Activated CD8-positive, alpha-beta T cell treated with anti-CD3 and anti-CD28 coated beads for 36 hours (primary cell): ENCODE results near the gene MTIF3. TPM values are rescaled to one million over a fixed set of nuclear protein-coding genes. Genes with fewer than 3 reads are reported as not detected.

Source experiments
- ATAC-seq: fragments of 200-7000 bp; cut with Tn5 transposase; one replicate; pipeline ENCODE4 v1.10.0; 2021; ENCODE audit warnings: mild to moderate bottlenecking, moderate library complexity
- CTCF ChIA-PET: fragments of 350-600 bp; sonication (Branson Sonifier 250); formaldehyde crosslinking; loops from one replicate; lab custom pipeline; 2021; ENCODE audit warnings: antibody characterized with exemption; lab: Charles Lee
- POLR2A ChIA-PET: fragments of 350-600 bp; sonication (Branson Sonifier 250); formaldehyde crosslinking; loops from one replicate; lab custom pipeline; 2021; ENCODE audit warnings: antibody characterized with exemption; lab: Charles Lee
- DNase-seq: peaks from one replicate; pipeline ENCODE4 v3.0.0-alpha.2; 2020
- H3K27ac Mint-ChIP-seq: one replicate; pipeline ENCODE4 v1.8.0; 2021; ENCODE audit warnings: mild to moderate bottlenecking, mixed read lengths
- H3K27me3 Mint-ChIP-seq: one replicate; pipeline ENCODE4 v1.8.0; 2021; ENCODE audit warnings: mixed read lengths
- H3K36me3 Mint-ChIP-seq: one replicate; pipeline ENCODE4 v1.8.0; 2021; ENCODE audit warnings: low read depth, mixed read lengths
- H3K4me1 Mint-ChIP-seq: one replicate; pipeline ENCODE4 v1.8.0; 2021; ENCODE audit warnings: low read depth, mixed read lengths
- H3K4me3 Mint-ChIP-seq: one replicate; pipeline ENCODE4 v1.8.0; 2021; ENCODE audit warnings: mild to moderate bottlenecking, moderate library complexity, mixed read lengths
- H3K9me3 Mint-ChIP-seq: one replicate; pipeline ENCODE4 v1.8.0; 2021; ENCODE audit warnings: mixed read lengths
- intact Hi-C: fragments of 100-400 bp; cut with micrococcal nuclease; formaldehyde crosslinking; loops from one replicate; pipeline ENCODE4 v1.10.0; 2022
- total RNA-seq, 2 experiments: library from RNA; stranded (reverse); gene quantifications; one replicate each; pipeline ENCODE4 v1.2.3, GENCODE V29; 2021
- TF ChIP-seq, protein P1 (sequence below): fragments of 200-600 bp; IDR thresholded peaks from one replicate; pipeline ENCODE4 v1.8.0; 2022; ENCODE audit warnings: antibody characterized with exemption, mild to moderate bottlenecking

Gene MTIF3
- total RNA-seq, 2 experiments from 2014 or later: 28.0 to 29.6 TPM

GRCh38 chr13:27448308-27448707 lies 2.1 kb downstream of the MTIF3 start:
- Mint-ChIP-seq H3K27me3 (no peaks in the 10 kb centered on the region), H3K27ac (peak overlapping the region; percentile 98), H3K4me3 (peak overlapping the region; percentile 82), H3K36me3 (peaks cover 11% of the 10 kb centered on the region), H3K9me3 (no peaks in the 10 kb centered on the region), H3K4me1 (peaks cover 45% of the 10 kb centered on the region)
- no peak for DNase-seq
- intact Hi-C loops: no loop called here
- no peak for ATAC-seq
- TF ChIP-seq, protein P1, sequence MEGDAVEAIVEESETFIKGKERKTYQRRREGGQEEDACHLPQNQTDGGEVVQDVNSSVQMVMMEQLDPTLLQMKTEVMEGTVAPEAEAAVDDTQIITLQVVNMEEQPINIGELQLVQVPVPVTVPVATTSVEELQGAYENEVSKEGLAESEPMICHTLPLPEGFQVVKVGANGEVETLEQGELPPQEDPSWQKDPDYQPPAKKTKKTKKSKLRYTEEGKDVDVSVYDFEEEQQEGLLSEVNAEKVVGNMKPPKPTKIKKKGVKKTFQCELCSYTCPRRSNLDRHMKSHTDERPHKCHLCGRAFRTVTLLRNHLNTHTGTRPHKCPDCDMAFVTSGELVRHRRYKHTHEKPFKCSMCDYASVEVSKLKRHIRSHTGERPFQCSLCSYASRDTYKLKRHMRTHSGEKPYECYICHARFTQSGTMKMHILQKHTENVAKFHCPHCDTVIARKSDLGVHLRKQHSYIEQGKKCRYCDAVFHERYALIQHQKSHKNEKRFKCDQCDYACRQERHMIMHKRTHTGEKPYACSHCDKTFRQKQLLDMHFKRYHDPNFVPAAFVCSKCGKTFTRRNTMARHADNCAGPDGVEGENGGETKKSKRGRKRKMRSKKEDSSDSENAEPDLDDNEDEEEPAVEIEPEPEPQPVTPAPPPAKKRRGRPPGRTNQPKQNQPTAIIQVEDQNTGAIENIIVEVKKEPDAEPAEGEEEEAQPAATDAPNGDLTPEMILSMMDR: no peak
- ChIA-PET CTCF (interaction anchor here (5.4 kb wide), 1 partner anchor 22 kb away, joined by 35 read pairs; the partner anchor contains the start of gene GTF3A), POLR2A (interaction anchor here (1.1 to 6.3 kb wide), 4 partner anchors 13 to 172 kb away, joined by 3 to 71 read pairs (median 5); partner anchors contain the start of genes GTF3A and LNX2)

DNA sequence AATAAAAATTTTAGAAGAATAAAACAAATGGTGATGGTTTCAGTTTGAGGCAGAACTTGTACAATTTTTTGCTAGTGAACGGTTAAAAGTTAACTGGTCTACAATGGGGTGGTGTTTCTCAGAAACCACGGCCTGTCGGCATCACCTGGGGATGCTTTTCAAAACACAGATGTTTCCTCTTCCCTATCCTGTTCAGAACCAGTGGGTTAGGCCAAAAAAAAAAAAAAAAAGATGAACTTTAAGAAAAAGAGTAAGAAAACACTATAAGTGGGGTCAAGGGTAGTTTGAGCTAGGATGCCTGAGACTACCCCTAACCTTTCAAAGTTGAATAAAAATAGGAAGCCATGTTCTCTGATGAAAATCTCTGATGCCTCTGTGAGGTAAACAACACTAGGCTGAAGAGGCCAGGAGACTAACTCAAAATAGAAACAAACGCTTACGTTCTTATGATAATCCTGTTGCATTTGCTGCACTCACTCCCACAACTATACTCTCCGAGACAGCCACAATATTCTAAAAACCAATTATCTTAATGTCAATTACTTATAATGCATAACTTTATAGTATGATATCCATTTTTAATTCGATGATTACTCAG lies 3.3 kb downstream of the MTIF3 start:
- ATAC-seq (no peak), DNase-seq (peak; percentile 37)
- ChIA-PET CTCF (no interaction called here), POLR2A (interaction anchor here (6.3 kb wide), 1 partner anchor 22 kb away, joined by 71 read pairs; the partner anchor contains the start of gene GTF3A)
- peak overlapping the region; percentile 57 for H3K4me3 Mint-ChIP-seq
- intact Hi-C loops: no loop called here
- TF ChIP-seq, protein P1: no peak
- peak overlapping the region; percentile 84 for H3K27ac Mint-ChIP-seq
- no peaks in the 10 kb centered on the region for H3K27me3 Mint-ChIP-seq
- peaks cover 12% of the 10 kb centered on the region for H3K36me3 Mint-ChIP-seq
- H3K9me3 Mint-ChIP-seq: no peaks in the 10 kb centered on the region
- peaks cover 52% of the 10 kb centered on the region for H3K4me1 Mint-ChIP-seq

DNA sequence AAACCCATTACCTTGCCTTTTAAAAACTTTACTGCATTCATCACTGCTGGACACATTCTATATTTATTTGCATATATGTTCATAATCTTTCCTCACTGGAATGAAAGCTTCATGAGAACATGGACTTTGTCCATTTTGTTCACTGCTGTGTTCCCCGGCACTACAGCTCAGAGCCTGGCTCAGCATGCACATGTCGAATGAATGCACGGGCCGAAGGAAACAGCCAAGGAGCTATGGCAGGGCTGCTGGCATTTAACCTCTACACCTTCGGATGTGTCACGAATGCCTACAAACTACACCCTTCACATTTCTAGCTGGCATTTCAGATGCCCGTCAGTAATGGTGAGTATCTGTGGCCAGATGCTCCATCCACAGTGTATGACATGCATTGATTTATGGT lies 7.6 kb downstream of the MTIF3 start:
- intact Hi-C loops: no loop called here

DNA sequence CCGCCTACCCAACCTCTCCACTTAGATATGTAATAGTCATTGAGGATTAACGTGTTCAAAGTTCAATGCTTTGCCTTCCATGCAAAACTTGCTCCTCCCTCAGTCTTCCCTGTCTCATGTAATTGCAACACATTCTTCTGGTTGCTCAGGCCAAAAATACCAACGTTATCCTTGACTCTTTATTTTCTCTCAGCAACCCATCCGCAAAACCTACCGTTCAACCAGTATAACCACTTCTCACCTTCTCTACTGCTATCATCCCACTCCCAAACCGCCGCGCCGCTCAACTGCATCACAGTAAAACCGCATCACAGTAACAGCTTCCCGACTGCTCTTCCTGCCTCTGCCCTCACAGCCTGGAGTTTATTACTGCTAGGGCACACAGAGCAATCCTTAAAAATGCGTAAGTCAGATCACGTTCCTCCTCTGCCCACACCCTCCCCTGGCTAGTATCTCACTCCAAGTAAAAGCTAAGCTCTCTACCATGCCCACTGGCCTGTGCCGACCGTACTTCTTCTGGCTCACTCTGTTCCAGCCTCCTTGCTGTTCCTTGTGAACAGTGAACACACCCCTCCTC lies 8.2 kb downstream of the MTIF3 start:
- intact Hi-C loops: no loop called here

More for the DNA sequence above, 7.6 kb downstream of the MTIF3 start:
- Mint-ChIP-seq H3K27me3 (no peaks in the 10 kb centered on the region), H3K9me3 (no peaks in the 10 kb centered on the region), H3K4me1 (peaks cover 51% of the 10 kb centered on the region), H3K27ac (peak overlapping the region; percentile 59), H3K4me3 (peak overlapping the region; percentile 45), H3K36me3 (peaks cover 16% of the 10 kb centered on the region)
- no peak for DNase-seq
- TF ChIP-seq, protein P1: no peak
- POLR2A ChIA-PET: interaction anchor here (1.0 to 4.9 kb wide), 5 partner anchors 12 to 179 kb away, joined by 3 to 48 read pairs (median 6); partner anchors contain the start of genes GTF3A and POLR1D
- ATAC-seq: no peak
- CTCF ChIA-PET: interaction anchor here (0.7 to 1.6 kb wide), 2 partner anchors 10 to 172 kb away, joined by 3 to 4 read pairs; partner anchors contain the start of gene RASL11A

More for the DNA sequence above, 8.2 kb downstream of the MTIF3 start:
- Mint-ChIP-seq H3K9me3 (no peaks in the 10 kb centered on the region), H3K4me3 (peak overlapping the region; percentile 45), H3K36me3 (peaks cover 21% of the 10 kb centered on the region), H3K27ac (peak overlapping the region; percentile 59), H3K4me1 (peaks cover 48% of the 10 kb centered on the region), H3K27me3 (no peaks in the 10 kb centered on the region)
- ChIA-PET POLR2A (interaction anchor here (1.0 to 4.9 kb wide), 3 partner anchors 14 to 179 kb away, joined by 3 to 48 read pairs (median 6); partner anchors contain the start of genes GTF3A and POLR1D), CTCF (interaction anchor here (1.6 kb wide), 1 partner anchor 10 kb away, joined by 4 read pairs; no protein-coding TSS in a partner anchor)
- TF ChIP-seq, protein P1: no peak
- DNase-seq (peak; percentile 41), ATAC-seq (peak; percentile 45)
